Ovary (tissue), 9 donors: ENCODE data around the gene PLEKHA5. TPM values are rescaled to one million over a fixed set of nuclear protein-coding genes. Genes with fewer than 3 reads are reported as not detected.
"Not testable (repeated sequence)": the region's sequence is repeated elsewhere in the genome, so short reads cannot be mapped to it uniquely, and the experiment has no call there.

Experiments
- DNase-seq, 5 donors: peaks; one replicate each; pipeline ENCODE4 v3.0.0-alpha.2; 2019 to 2020
- H3K27ac ChIP-seq, 2 donors: fragments of 200-600 bp; one replicate each; pipeline versions ENCODE4 v1.5.1 to v1.8.0; 2019 to 2022
- H3K27me3 ChIP-seq: fragments of 200-600 bp; one replicate; pipeline ENCODE4 v1.8.0; 2022
- H3K36me3 ChIP-seq: fragments of 200-600 bp; sonication (generic); one replicate; pipeline ENCODE4 v1.5.1; 2019
- H3K4me1 ChIP-seq: one replicate; pipeline ENCODE4 v1.8.1; 2013; ENCODE audit warnings: mild to moderate bottlenecking, moderate library complexity; ENCODE audit not compliant: insufficient read depth
- H3K4me3 ChIP-seq: fragments of 200-600 bp; sonication (generic); one replicate; pipeline ENCODE4 v1.5.1; 2017
- H3K9me3 ChIP-seq, 2 donors: fragments of 200-600 bp in 1 of 2; sonication (generic) in 1 of 2; one replicate each; pipeline versions ENCODE4 v1.5.1 to v1.8.1; 2013 to 2019; ENCODE audit warnings: mild to moderate bottlenecking in 1 of 2, moderate library complexity in 1 of 2
- EP300 ChIP-seq: sonication (generic); formaldehyde crosslinking; IDR thresholded peaks from one replicate; pipeline ENCODE4 v1.6.1; 2017; ENCODE audit warnings: antibody characterized with exemption
- POLR2A ChIP-seq: fragments of 450-650 bp; IDR thresholded peaks from one replicate; pipeline ENCODE4 v1.6.1; 2017; ENCODE audit warnings: antibody characterized with exemption, mild to moderate bottlenecking, moderate library complexity
- WGBS, 3 donors: extraction: QIAGEN DNeasy Blood & Tissue Kit in 1 of 3; methylation state at CpG; one replicate each; pipeline versions ENCODE4 v1.1.5 to v1.1.7; 2013 to 2017; 5-methylcytosine and 5-hydroxymethylcytosine counted together
- intact Hi-C, 4 donors: fragments of 100-400 bp; cut with DNase I; formaldehyde crosslinking; loops; one replicate each; pipeline versions ENCODE4 v1.11.0 to v1.15.1; 2022 to 2023
- polyA plus RNA-seq, 2 donors: library from polyadenylated mRNA; stranded (reverse); fragments of 200-250 nt in 1 of 2; fragments of 350-450 nt in 1 of 2; fragmentation: Illumina TruSeq in 1 of 2; extraction: RNeasy Lipid Tissue Mini Kit (QIAGEN cat#74804) in 1 of 2; gene quantifications; one replicate each; pipeline ENCODE4 v1.2.3, GENCODE V29; 2013 to 2014
- total RNA-seq, 7 donors: library from RNA; depleted of rRNA in 2 of 7; stranded (reverse); fragments of >200 nt in 2 of 7; fragmentation: NEBNext Ultra II Directional in 3 of 7; extraction: Animal tissue kit (Norgen Biotek cat#: 25700) in 3 of 7; gene quantifications; one replicate each; pipeline versions ENCODE4 v1.1.0 to v1.2.4, GENCODE V29; 2016 to 2023
- TF ChIP-seq, protein P1 (sequence below), 3 donors: fragments of 450-650 bp in 2 of 3; fragments of 200-600 bp in 1 of 3; IDR thresholded peaks; one replicate each; pipeline versions ENCODE4 v1.5.1 to v1.8.0; 2016 to 2022; ENCODE audit warnings: antibody characterized with exemption in 3 of 3, mild to moderate bottlenecking in 1 of 3
- donor health status: DM: no; HTN: no; CAD: no; lungs with moderate emphysema.
- donor health status: DM: no; HTN: no; CAD: no.
- donor health status: Bipolar disorder and iron deficiency.
- donor health status: DM: yes; HTN: yes; CAD: no.
- donor health status: DM: no; HTN: no; CAD: no.
- donor health status: DM: yes; HTN: yes; CAD: no.

Gene PLEKHA5
- total and polyA plus RNA-seq, 9 donors = 32.2 to 65.6 (median 45.7) TPM

DNA sequence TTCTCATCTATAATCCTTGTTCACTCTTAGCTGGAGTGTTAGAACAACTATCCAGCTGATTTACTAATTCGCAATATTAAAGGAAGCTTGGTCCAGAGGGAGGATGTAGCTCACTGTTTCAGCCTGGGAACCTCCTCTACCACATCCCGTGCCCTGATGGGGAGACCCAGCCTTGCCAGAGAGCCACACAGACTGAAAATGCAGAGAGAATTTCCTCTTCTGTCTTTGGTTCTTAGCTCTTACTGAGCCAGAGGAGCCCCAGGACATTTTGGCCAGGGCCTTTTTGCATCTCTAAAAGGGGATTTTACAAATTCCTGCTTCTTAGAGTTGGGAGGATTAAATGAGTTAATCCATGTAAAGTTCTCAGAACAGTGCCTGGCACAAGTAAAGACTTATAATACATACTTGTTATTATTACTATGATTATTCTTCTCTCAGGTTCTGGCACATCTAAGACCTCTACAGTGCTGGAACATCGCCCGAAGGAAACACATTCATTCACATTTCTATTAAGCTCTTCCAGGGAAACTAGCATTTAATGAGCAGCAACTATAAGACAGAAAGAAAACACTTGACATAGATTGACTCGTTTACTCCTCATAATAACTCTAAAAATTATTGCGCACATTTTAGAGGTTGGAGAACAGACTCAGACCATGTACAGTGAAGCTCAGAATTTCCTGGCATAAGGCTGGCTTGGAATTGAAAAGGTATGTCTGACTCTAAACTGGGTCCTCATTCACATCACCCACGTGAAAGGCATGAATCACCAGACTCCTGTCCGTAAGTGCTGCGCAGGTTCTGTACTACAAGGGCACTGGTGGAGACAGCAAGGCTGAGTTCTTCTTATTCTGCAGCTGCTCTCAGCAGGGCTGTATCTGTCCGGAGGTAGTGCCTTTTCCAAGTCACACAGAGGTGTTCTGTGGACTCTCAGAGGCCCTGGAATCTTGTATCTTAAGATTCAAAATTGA is 282.0 kb downstream of the PLEKHA5 start:
- Histone ChIP-seq H3K27ac (no peak overlapping the region), H3K27me3 (no peaks in the 10 kb centered on the region), H3K9me3 (no peaks in the 10 kb centered on the region), H3K4me1 (peaks cover 2% of the 10 kb centered on the region), H3K36me3 (no peaks in the 10 kb centered on the region), H3K4me3 (no peak overlapping the region)
- 92 to 94% (median 94%) methylated on average over 10 of the region's 10 CpGs for WGBS, 3 donors
- no peak for TF ChIP-seq POLR2A
- TF ChIP-seq, protein P1, sequence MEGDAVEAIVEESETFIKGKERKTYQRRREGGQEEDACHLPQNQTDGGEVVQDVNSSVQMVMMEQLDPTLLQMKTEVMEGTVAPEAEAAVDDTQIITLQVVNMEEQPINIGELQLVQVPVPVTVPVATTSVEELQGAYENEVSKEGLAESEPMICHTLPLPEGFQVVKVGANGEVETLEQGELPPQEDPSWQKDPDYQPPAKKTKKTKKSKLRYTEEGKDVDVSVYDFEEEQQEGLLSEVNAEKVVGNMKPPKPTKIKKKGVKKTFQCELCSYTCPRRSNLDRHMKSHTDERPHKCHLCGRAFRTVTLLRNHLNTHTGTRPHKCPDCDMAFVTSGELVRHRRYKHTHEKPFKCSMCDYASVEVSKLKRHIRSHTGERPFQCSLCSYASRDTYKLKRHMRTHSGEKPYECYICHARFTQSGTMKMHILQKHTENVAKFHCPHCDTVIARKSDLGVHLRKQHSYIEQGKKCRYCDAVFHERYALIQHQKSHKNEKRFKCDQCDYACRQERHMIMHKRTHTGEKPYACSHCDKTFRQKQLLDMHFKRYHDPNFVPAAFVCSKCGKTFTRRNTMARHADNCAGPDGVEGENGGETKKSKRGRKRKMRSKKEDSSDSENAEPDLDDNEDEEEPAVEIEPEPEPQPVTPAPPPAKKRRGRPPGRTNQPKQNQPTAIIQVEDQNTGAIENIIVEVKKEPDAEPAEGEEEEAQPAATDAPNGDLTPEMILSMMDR (IDR thresholded peaks at IDR 0.05) = no peak
- no peak for TF ChIP-seq EP300
- intact Hi-C loops = loop anchor here in 1 of 4 donors (2.0 kb wide), 1 partner anchor 47 kb away; no protein-coding TSS in a partner anchor
- no peak for DNase-seq

DNA sequence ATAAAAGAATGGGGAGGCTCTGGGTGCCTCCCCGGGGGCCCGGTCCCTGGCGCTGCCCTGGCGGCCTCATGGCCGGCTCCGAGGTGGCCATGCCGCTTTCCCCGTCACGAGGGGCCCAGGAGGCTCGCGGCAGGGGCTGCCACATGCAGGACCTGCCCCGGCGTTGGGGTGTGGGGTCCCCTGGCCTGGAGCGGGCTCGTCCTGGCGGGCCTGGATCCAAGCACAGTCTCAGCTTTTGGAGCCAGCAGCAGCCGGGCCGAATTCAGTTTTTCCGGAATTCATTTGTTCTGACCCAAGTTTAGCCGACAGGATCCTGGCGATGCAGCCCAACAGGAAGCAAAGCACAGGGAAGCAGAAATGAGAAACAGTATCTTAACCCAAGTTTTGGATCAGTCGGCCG is 283.3 kb downstream of the PLEKHA5 start:
- 88 to 92% (median 92%) methylated on average over 23 of the region's 23 CpGs for WGBS, 3 donors
- H3K4me1 ChIP-seq = peaks cover 2% of the 10 kb centered on the region
- no peaks in the 10 kb centered on the region for H3K9me3 ChIP-seq
- no peak overlapping the region for H3K27ac ChIP-seq
- no peaks in the 10 kb centered on the region for H3K27me3 ChIP-seq
- H3K4me3 ChIP-seq = no peak overlapping the region
- no peak for DNase-seq
- intact Hi-C loops = no loop called here
- no peaks in the 10 kb centered on the region for H3K36me3 ChIP-seq
- no peak for TF ChIP-seq POLR2A
- no peak for TF ChIP-seq EP300
- TF ChIP-seq, protein P1 (IDR thresholded peaks at IDR 0.05) = no peak

DNA sequence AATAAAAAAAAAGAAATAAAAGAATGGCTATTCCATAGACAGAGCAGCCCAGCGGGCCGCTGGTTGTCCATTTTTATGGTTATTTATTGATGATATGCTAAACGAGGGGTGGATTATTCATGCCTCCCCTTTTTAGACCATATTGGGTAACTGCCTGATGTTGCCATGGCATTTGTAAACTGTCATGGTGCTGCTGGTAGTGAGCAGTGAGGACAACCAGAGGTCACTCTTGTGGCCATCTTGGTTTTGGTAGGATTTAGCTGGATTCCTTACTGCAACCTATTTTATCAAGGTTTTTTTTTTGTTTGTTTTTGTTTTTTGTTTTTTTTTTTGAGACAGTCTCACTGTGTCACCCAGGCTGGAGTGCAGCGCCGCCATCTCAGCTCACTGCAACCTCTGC is 284.0 kb downstream of the PLEKHA5 start:
- H3K4me1 ChIP-seq = not testable (repeated sequence)

DNA sequence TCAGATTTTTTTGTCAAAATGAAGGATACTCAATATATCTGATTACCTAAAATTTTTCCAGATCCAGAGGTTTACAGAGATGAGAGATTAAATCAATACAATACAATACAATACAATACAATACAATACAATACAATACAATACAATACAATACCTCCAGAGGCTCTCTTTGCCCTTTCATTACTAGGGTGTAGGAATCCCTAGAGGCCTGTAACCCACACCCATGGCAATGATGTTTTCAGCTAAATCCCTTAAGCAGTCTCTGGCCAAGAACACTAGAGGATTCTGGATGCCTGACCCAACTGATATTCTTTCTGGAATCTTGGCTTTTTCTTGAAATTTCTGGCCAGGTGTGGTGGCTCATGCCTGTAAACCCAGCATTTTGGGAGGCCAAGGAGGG is 286.0 kb downstream of the PLEKHA5 start:
- Histone ChIP-seq H3K4me3 (no peak overlapping the region), H3K36me3 (no peaks in the 10 kb centered on the region), H3K27me3 (no peaks in the 10 kb centered on the region), H3K4me1 (no peaks in the 10 kb centered on the region), H3K27ac (no peak overlapping the region), H3K9me3 (no peaks in the 10 kb centered on the region)
- no peak for DNase-seq
- intact Hi-C loops = no loop called here
- TF ChIP-seq EP300 = no peak
- TF ChIP-seq POLR2A = no peak
- TF ChIP-seq, protein P1 (IDR thresholded peaks at IDR 0.05) = no peak

More for the DNA sequence above, 284.0 kb downstream of the PLEKHA5 start:
- H3K36me3 ChIP-seq, H3K4me3 ChIP-seq, H3K9me3 ChIP-seq, H3K27me3 ChIP-seq, H3K27ac ChIP-seq, DNase-seq, intact Hi-C loops: not testable (repeated sequence)
- WGBS, 3 donors = 96 to 98% (median 97%) methylated on average over 5 of the region's 5 CpGs

DNA sequence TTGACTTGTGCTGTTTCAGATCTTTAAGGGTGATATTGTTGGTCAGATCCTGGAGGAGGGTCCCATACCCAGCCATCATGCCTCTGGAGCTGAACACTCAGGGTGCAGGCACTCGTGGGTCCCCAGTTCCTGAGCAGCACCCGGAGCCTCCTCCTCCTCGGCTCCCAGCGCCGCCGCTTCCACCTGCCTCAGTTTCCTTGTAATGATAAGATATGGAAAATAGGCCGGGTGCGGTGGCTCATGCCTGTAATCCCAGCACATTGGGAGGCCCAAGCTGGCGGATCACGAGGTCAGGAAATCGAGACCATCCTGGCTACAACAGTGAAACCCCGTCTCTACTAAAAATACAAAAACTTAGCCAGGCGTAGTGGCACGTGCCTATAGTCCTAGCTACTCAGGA is 289.6 kb downstream of the PLEKHA5 start:
- no peaks in the 10 kb centered on the region for H3K36me3 ChIP-seq
- DNase-seq = no peak
- no peak overlapping the region for H3K27ac ChIP-seq
- TF ChIP-seq, protein P1 (IDR thresholded peaks at IDR 0.05) = no peak
- no peak for TF ChIP-seq EP300
- H3K4me3 ChIP-seq = no peak overlapping the region
- intact Hi-C loops = no loop called here
- H3K9me3 ChIP-seq = no peaks in the 10 kb centered on the region
- WGBS, 3 donors = 94 to 97% (median 95%) methylated on average over 14 of the region's 14 CpGs
- no peaks in the 10 kb centered on the region for H3K4me1 ChIP-seq
- H3K27me3 ChIP-seq = no peaks in the 10 kb centered on the region
